ENCODE measurements around the gene WIZ. TPM values are rescaled to one million over a fixed set of nuclear protein-coding genes. Genes with fewer than 3 reads are reported as not detected.

The WIZ gene
- total RNA-seq, 6 donors from 2014 or later = 28.7 to 112 (median 40.8) TPM

- peak in 1 of 2 donors; percentile 78 for ATAC-seq (ENCODE audit: low FRiP score in 2 of 2)
- H3K27ac ChIP-seq = peak overlapping the region in 2 of 4 donors; percentile 14 to 36
Measured at GRCh38 chr19:15469513-15470297, 19.9 kb upstream of the WIZ start.

GRCh38 chr19:15468675-15469512 is 19.1 kb upstream of the WIZ start:
- H3K4me1 ChIP-seq = peaks cover 9 to 36% (median 18%) of the 10 kb centered on the region in 4 donors
- peaks cover 0 to 10% (median 5%) of the 10 kb centered on the region in 4 donors for H3K27me3 ChIP-seq
- no peaks in the 10 kb centered on the region for H3K36me3 ChIP-seq
- no peak for DNase-seq
- TF ChIP-seq EP300 (IDR thresholded peaks at IDR 0.05) (no peak), POLR2AphosphoS5 (IDR thresholded peaks at IDR 0.05) (no peak)
- peak overlapping the region in 1 of 4 donors; percentile 36 for H3K27ac ChIP-seq
- no peaks in the 10 kb centered on the region for H3K9me3 ChIP-seq
- H3K4me3 ChIP-seq = peak overlapping the region in 3 of 4 donors; percentile 28 to 50 (median 44)
- no peak for ATAC-seq (ENCODE audit: low FRiP score in 2 of 2)
- 51 to 55% methylated on average over 12 of the region's 12 CpGs for WGBS, 2 donors

More at GRCh38 chr19:15469513-15470297, 19.9 kb upstream of the WIZ start:
- Histone ChIP-seq H3K9me3 (no peaks in the 10 kb centered on the region), H3K4me1 (peaks cover 9 to 32% (median 17%) of the 10 kb centered on the region in 4 donors), H3K4me3 (peak overlapping the region in 3 of 4 donors; percentile 28 to 50 (median 44)), H3K36me3 (no peaks in the 10 kb centered on the region), H3K27me3 (peaks cover 0 to 10% (median 4%) of the 10 kb centered on the region in 4 donors)
- WGBS, 2 donors = 5% methylated on average over 15 to 34 of the region's 65 CpGs
- DNase-seq = peak in 1 of 2 donors; percentile 86
- TF ChIP-seq CTCF (IDR thresholded peaks at IDR 0.05) = no peak
- TF ChIP-seq POLR2A (IDR thresholded peaks at IDR 0.05) = no peak
- TF ChIP-seq POLR2AphosphoS5 (IDR thresholded peaks at IDR 0.05) = no peak
- no peak for TF ChIP-seq EP300 (IDR thresholded peaks at IDR 0.05)

GRCh38 chr19:15467734-15468214 is 18.0 kb upstream of the WIZ start:
- no peak for ATAC-seq (ENCODE audit: low FRiP score in 2 of 2)

GRCh38 chr19:15466851-15467733 is 17.3 kb upstream of the WIZ start:
- TF ChIP-seq POLR2AphosphoS5 (IDR thresholded peaks at IDR 0.05) = no peak
- no peak for TF ChIP-seq CTCF (IDR thresholded peaks at IDR 0.05)
- TF ChIP-seq EP300 (IDR thresholded peaks at IDR 0.05) = no peak
- TF ChIP-seq POLR2A (IDR thresholded peaks at IDR 0.05) = no peak
- Histone ChIP-seq H3K4me3 (no peak overlapping the region), H3K36me3 (no peaks in the 10 kb centered on the region), H3K9me3 (no peaks in the 10 kb centered on the region), H3K27ac (peak overlapping the region in 2 of 4 donors; percentile 21 to 42), H3K27me3 (peaks cover 0 to 10% (median 5%) of the 10 kb centered on the region in 4 donors), H3K4me1 (peaks cover 9 to 36% (median 18%) of the 10 kb centered on the region in 4 donors)
- WGBS, 2 donors = 30 to 31% methylated on average over 8 of the region's 8 CpGs
- ATAC-seq (ENCODE audit: low FRiP score in 2 of 2) = no peak
- DNase-seq = peak in 1 of 2 donors; percentile 57

More at GRCh38 chr19:15467734-15468214, 18.0 kb upstream of the WIZ start:
- H3K27ac ChIP-seq = no peak overlapping the region
- no peak for TF ChIP-seq EP300 (IDR thresholded peaks at IDR 0.05)
- no peak for TF ChIP-seq POLR2A (IDR thresholded peaks at IDR 0.05)
- no peak for TF ChIP-seq CTCF (IDR thresholded peaks at IDR 0.05)
- no peak for TF ChIP-seq POLR2AphosphoS5 (IDR thresholded peaks at IDR 0.05)
- H3K27me3 ChIP-seq = peaks cover 0 to 10% (median 5%) of the 10 kb centered on the region in 4 donors
- WGBS, 2 donors = 78 to 87% methylated on average over 6 of the region's 6 CpGs
- H3K9me3 ChIP-seq = no peaks in the 10 kb centered on the region
- H3K36me3 ChIP-seq = no peaks in the 10 kb centered on the region
- no peak overlapping the region for H3K4me3 ChIP-seq
- DNase-seq = no peak
- peaks cover 9 to 36% (median 18%) of the 10 kb centered on the region in 4 donors for H3K4me1 ChIP-seq
